ENCODE results near the gene ATP8B4.

Gene ATP8B4

DNA sequence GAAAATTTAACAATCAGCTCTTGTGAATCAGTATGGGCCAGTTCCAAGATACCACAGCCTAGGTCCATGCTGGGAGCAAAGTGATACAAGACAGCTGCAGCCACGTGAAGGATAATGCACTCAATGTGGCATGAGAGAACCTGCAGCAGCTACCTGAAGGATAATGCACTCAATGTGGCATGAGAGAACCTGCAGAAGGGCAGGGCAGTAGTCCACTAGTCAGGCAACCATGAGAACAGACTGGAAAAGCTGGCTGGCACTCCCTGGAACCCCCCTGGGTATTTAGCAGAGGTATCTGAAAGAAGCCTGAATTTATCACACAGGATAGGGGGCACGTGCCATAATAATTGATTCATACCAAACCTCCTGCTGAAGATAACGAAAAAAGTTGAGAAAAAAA is 237.6 kb downstream of the ATP8B4 start:
- intact Hi-C loops (cut with DNase I), result no loop called here
- DNase-seq, result no peak

DNA sequence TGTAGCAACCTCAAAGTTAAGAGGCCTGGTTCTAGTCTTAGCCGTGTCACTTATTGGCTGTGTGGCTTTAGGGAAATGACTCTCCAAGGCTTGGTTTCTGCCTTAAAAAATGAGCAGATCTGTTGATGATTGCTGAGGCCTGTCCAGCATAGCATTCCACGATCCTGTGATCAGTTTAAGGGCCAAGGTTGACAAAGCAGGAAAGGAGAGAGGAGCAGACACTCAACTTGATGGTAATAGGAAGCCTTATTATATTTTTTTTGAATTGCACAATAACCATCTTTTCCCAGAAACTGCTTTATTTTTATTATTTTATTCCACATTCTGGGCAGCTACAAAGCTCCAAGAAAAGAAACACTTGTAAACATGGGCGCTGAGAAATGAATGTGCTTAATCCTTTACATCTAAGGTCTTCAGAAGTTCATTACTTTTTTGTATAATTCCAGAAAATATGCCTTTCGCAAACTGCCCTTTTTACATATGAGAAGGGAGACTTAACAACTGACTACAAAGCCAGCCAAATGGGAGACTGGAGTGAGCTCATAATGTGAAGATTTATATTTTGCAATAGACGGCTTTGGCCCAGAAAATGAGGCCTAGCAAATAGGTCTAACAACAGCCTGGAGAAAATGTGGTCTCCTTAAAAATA is 241.0 kb downstream of the ATP8B4 start:
- intact Hi-C loops (cut with DNase I), result no loop called here
- DNase-seq, result no peak

- intact Hi-C loops (cut with DNase I), result no loop called here
- no peak for DNase-seq
Observed at GRCh38 chr15:49877117-49877872, 241.7 kb downstream of the ATP8B4 start.

DNA sequence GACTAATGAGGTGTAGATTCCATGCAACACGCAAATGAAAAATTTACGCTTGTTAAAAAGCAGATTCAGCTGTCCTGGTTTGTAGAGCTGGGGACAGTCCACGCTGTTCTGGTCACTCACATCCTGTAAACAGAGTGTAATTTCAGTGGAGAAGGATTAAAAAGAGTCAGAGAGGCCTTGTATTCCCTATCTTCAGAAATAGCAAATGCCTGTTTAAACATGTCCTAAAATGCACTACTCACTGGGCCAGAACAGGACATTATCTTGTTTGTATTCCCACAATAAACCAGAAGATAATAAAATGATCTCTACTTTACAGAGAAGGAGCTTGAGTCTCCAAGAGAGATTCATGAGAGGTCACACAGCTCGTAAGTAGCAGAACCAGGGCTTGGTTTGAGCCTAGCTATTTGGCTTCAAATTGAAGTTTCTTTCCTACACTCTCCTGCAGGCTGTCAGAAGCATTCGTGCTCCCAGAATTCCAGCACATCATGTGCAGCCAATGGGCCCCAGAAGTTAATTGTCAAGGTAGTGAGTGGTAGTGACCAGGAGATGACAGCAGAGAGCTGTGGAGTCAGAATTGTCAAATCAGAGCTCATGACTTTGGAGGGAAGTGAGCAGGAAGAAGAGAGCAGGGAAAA is 242.5 kb downstream of the ATP8B4 start:
- peak in 1 of 10 donors; percentile 40 for DNase-seq
- intact Hi-C loops (cut with DNase I), result no loop called here

DNA sequence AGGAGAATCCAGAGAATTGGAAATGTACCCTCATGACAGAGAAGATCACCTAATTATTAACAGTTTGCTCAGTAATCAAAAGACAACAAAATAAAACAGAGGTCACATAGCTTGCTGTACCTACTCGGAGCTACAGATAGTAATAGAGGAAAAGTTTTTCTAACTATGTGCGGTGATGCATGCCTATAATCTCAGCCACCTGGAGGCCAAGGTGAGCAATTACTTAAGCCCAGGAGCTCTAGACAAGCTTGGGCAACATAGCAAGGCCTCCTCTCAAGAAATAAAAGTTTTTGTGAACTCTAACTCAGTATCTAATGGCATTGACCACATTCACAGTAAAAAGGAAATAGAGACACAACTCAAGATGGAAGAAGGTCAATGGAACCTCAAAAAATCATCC is 243.6 kb downstream of the ATP8B4 start:
- intact Hi-C loops (cut with DNase I), result no loop called here
- DNase-seq, result no peak

DNA sequence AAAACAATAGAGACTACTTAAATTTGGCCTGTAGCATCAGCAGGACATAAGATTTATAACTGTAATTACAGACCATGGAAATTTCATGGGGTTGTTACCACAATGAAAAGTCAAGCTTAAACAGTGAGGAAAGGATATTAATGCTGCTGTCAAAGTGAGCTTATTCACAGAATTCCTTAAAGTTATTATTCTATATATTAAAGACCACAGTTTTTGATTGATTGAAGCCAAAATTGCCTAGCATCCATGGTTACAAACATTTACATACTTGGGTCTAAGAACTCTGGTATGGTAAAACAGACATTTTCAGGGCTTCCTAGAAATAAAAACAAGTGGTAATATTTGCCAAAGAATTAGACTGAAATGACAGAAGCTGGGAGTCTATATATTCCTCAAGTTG is 248.6 kb downstream of the ATP8B4 start:
- intact Hi-C loops (cut with DNase I), result no loop called here
- no peak for DNase-seq

- intact Hi-C loops (cut with DNase I), result no loop called here
- DNase-seq, result no peak
Observed at GRCh38 chr15:49868348-49868747, 250.7 kb downstream of the ATP8B4 start.

DNA sequence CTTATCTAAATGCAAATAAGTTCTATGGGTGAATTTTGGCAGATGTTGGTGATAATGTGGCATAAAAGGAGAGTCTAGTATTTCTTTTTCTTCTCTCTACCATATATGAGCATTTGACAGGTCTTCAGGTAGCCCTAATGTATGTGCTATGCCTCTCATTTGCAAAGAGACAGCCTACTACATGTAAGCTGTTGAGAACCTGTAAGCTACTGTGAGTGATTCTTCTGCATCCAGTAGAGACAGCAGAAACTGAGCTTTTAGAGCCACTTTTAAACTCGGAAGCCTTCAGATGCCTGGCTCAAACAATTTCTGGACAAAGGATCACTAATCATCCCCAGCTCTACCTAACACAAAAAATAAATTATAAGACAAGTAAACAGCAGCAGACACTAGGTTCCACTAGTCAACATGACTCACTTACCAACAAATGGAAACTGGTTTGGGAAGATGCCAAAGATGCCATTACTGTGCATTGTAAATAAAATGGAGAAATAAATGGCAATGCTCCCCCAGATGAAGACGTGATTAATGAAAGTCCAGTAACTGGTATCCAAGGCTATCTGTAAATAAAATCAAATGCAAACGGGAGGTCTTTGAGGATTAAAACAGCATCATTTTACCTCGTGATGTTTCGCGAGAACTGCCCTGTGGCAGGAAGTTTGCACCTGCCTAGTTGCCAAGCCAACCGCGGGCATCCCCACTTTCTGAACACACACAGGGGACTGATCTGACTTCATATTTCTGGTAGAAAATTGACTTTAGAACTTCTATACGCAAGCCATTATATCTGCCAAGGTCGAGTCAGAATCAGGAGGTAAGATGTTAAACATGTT is 252.9 kb downstream of the ATP8B4 start:
- DNase-seq, result no peak
- intact Hi-C loops (cut with DNase I), result no loop called here

GRCh38 chr15:49864251-49864650 is 254.8 kb downstream of the ATP8B4 start:
- intact Hi-C loops (cut with DNase I), result no loop called here

GRCh38 chr15:49863431-49864224 is 255.4 kb downstream of the ATP8B4 start:
- intact Hi-C loops (cut with DNase I), result no loop called here
- no peak for DNase-seq

More at GRCh38 chr15:49864251-49864650, 254.8 kb downstream of the ATP8B4 start:
- DNase-seq, result no peak

- DNase-seq, result no peak
- intact Hi-C loops (cut with DNase I), result no loop called here
Observed at GRCh38 chr15:49860101-49860500, 258.9 kb downstream of the ATP8B4 start.

DNA sequence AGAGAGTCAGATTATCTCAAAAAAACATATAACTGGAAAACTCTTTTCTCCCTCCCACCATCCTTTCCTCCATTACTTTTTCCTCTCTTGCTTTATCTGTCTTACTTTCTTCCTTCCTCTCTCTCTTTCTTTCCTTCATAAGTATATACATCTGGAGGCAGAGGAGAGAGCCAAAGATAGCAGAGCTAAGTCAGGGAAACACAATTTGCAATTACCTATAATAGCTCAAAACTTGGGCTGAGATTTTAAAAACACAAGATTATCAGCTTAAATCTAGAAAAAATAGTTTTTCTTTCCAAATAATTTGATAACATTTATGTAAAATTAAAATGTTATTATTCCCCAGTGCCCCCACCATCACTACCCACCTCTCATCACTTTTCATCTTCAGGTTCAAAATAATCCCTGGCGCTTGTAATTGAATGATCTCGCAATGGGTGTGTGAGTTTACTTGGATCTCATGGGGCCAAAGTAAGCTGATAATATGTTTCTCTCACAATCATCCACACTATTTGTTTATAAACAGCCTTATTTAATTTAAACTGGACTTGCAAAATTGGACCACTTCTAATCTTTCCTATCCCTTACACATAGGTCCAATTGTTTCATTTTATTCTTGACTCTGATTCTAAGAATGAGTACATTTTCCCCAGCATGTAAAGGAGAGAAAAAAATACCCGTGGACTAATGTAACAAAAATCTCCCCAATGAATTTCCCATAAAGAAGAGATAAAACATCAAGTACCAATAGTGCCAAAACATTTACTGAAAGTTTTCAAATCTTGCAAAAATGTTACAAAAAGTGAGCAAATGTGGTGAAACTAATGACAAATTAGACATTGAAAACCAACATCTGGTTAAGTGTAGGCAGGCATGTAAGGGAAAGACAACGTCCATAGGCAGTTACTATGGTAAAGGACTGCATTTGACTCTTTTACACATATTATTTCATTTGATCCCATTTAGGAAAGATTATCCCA is 261.2 kb downstream of the ATP8B4 start:
- no peak for DNase-seq
- intact Hi-C loops (cut with DNase I), result no loop called here

DNA sequence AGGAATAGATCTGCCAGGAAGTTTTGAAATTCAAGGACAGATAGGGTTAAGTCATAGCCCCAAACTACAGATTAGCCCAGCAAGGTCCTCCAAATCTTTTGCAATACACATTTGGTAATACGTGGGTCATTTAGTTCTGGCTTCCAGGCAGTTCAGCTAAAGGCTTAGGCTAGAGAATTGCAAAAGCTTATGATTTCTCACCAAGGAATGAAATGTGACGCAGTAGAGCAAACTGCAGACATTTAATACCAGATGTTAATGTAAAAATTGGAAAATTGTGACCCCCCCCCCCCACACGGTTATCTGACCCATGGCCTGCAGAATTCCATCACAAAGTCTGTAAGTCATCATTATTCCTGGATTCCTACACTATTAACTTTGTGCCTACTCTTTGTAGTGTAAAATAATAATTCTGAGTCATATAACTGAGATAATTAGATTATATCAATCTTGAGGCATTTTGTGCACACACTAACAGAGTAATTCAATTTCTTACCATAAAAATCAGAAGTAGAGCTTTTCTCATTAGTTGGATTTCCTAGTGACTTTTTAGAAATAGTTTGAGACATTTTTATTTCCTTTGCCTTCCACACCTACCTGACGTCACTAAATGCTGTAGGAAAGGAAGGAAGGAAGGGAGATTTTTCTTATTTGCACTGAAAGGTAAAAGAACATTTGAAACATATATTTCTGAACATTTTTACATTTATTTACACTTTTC is 263.0 kb downstream of the ATP8B4 start:
- no peak for DNase-seq
- intact Hi-C loops (cut with DNase I), result no loop called here

- intact Hi-C loops (cut with DNase I), result no loop called here
- DNase-seq, result no peak
Observed at GRCh38 chr15:49852756-49853155, 266.3 kb downstream of the ATP8B4 start.

DNA sequence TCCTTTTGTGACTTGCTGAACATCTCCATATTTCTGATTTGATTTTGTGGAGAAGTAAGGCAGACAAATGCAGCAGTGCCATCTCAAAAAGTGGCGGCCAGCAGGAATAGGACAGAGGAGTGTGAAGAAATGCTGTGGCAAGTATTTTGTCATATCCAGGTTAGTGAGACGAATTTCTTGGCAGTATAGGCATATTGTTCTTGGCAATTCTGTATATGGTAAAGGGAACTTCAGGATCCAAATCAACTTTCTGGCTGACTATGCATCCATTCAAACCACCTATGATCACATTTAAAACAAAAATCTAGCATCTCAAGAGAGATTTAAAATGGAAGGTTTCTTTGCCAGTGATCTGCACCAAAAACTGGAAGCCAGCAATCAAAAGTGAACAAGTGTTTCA is 270.2 kb downstream of the ATP8B4 start:
- intact Hi-C loops (cut with DNase I), result no loop called here

GRCh38 chr15:49848282-49848724 is 270.7 kb downstream of the ATP8B4 start:
- no peak for DNase-seq
- intact Hi-C loops (cut with DNase I), result no loop called here

More for the DNA sequence above, 270.2 kb downstream of the ATP8B4 start:
- no peak for DNase-seq

DNA sequence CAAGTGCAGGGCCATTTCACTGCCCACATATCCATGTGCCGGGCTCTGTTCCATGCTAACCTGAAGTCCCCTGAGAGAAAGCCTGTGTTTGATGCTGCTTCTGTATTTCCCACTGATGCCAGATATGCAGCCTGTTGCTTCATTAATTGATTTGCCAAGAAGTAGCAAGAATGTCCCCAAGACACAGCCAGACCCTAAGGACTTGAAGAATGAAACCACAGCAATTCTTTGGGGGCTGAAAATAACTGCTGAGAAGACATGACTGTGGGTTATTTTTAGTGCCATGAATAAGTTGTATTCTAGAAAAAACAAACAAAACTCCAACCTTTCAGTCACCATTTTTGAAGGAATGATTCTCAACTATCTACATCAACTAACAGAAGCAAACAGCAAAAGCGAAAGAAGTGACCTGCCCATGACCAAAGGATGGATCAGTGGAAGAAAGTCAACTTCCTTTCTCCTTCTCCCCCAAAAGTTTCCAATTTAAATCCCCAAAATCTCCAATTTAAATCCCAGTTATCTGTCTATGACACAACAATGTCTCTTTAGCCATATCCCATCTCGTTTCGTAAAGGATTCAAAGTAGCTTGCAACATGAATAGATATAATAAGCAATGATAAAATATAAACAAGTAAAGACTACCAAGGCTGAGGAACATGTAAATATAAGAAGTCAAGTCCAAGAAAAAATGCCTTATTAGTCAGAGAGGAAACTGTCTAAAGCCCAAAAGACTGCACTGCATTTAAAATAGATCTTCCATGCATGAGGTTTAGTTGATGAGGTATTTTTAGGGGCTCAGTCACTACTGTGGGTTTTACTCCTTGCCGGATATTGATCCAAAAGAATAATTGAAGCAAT is 271.4 kb downstream of the ATP8B4 start:
- intact Hi-C loops (cut with DNase I), result no loop called here
- DNase-seq, result no peak

Data from posterior cingulate gyrus (tissue), 11 donors.